ENCODE data around the gene SLK.

The SLK gene

GRCh38 chr10:103990531-103990930 lies 23.6 kb downstream of the SLK start:
- no peaks in the 10 kb centered on the region for H3K9me3 ChIP-seq (ENCODE audit: control insufficient read depth, insufficient read depth, low read length)
- H3K36me3 ChIP-seq (ENCODE audit: insufficient read depth, low read length) = no peaks in the 10 kb centered on the region
- H3K9ac ChIP-seq (ENCODE audit: low read depth, low read length) = no peak overlapping the region
- no peaks in the 10 kb centered on the region for H3K4me1 ChIP-seq (ENCODE audit: insufficient read depth, low read length)

- no peaks in the 10 kb centered on the region for H3K36me3 ChIP-seq (ENCODE audit: insufficient read depth, low read length)
- no peaks in the 10 kb centered on the region for H3K9me3 ChIP-seq (ENCODE audit: control insufficient read depth, insufficient read depth, low read length)
- H3K4me1 ChIP-seq (ENCODE audit: insufficient read depth, low read length) = no peaks in the 10 kb centered on the region
- no peak overlapping the region for H3K9ac ChIP-seq (ENCODE audit: low read depth, low read length)
Observed at GRCh38 chr10:103991393-103992128, 24.6 kb downstream of the SLK start.

DNA sequence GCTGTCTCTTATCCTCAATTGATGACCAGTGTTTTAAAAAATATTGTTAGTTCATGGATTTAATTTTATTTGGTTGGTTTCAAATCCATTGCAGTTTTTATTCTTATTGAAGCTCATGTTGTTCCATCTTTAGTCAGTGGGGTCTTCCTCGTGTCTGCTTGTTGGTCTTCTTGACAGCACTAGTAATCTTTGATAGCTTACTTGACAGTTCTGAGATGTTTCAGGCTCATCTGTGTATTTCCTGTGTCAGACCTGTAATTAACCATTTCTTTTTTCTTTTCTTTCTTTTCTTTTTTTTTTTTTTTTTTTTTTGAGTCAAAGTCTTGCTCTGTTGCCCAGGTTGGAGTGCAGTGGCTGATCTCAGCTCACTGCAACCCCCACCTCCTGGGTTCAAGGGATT lies 28.2 kb downstream of the SLK start:
- Histone ChIP-seq H3K9ac (ENCODE audit: low read depth, low read length) (no peak overlapping the region), H3K36me3 (ENCODE audit: insufficient read depth, low read length) (no peaks in the 10 kb centered on the region), H3K9me3 (ENCODE audit: control insufficient read depth, insufficient read depth, low read length) (no peaks in the 10 kb centered on the region), H3K4me1 (ENCODE audit: insufficient read depth, low read length) (no peaks in the 10 kb centered on the region)

- H3K9me3 ChIP-seq (ENCODE audit: control insufficient read depth, insufficient read depth, low read length) = no peaks in the 10 kb centered on the region
- no peaks in the 10 kb centered on the region for H3K4me1 ChIP-seq (ENCODE audit: insufficient read depth, low read length)
- H3K36me3 ChIP-seq (ENCODE audit: insufficient read depth, low read length) = peaks cover 9% of the 10 kb centered on the region; the same call in 1 of the 2 replicates
- no peak overlapping the region for H3K9ac ChIP-seq (ENCODE audit: low read depth, low read length)
Observed at GRCh38 chr10:103998805-103999204, 31.9 kb downstream of the SLK start.

GRCh38 chr10:104002911-104003310 lies 36.0 kb downstream of the SLK start:
- H3K4me1 ChIP-seq (ENCODE audit: insufficient read depth, low read length) = no peaks in the 10 kb centered on the region
- no peaks in the 10 kb centered on the region for H3K9me3 ChIP-seq (ENCODE audit: control insufficient read depth, insufficient read depth, low read length)
- H3K36me3 ChIP-seq (ENCODE audit: insufficient read depth, low read length) = peaks cover 9% of the 10 kb centered on the region; the same call in 1 of the 2 replicates
- H3K9ac ChIP-seq (ENCODE audit: low read depth, low read length) = no peak overlapping the region

- H3K9ac ChIP-seq (ENCODE audit: low read depth, low read length) = no peak overlapping the region
Observed at GRCh38 chr10:104005172-104005863, 38.4 kb downstream of the SLK start.

GRCh38 chr10:104011904-104012303 lies 45.0 kb downstream of the SLK start:
- no peaks in the 10 kb centered on the region for H3K4me1 ChIP-seq (ENCODE audit: insufficient read depth, low read length)
- no peaks in the 10 kb centered on the region for H3K36me3 ChIP-seq (ENCODE audit: insufficient read depth, low read length)
- H3K9me3 ChIP-seq (ENCODE audit: control insufficient read depth, insufficient read depth, low read length) = no peaks in the 10 kb centered on the region
- no peak overlapping the region for H3K9ac ChIP-seq (ENCODE audit: low read depth, low read length)

More at GRCh38 chr10:104005172-104005863, 38.4 kb downstream of the SLK start:
- no peaks in the 10 kb centered on the region for H3K4me1 ChIP-seq (ENCODE audit: insufficient read depth, low read length)
- H3K9me3 ChIP-seq (ENCODE audit: control insufficient read depth, insufficient read depth, low read length) = no peaks in the 10 kb centered on the region
- H3K36me3 ChIP-seq (ENCODE audit: insufficient read depth, low read length) = peaks cover 9% of the 10 kb centered on the region; the same call in 1 of the 2 replicates

GRCh38 chr10:104013489-104013888 lies 46.5 kb downstream of the SLK start:
- H3K9me3 ChIP-seq (ENCODE audit: control insufficient read depth, insufficient read depth, low read length) = no peaks in the 10 kb centered on the region
- H3K36me3 ChIP-seq (ENCODE audit: insufficient read depth, low read length) = no peaks in the 10 kb centered on the region
- no peak overlapping the region for H3K9ac ChIP-seq (ENCODE audit: low read depth, low read length)
- H3K4me1 ChIP-seq (ENCODE audit: insufficient read depth, low read length) = no peaks in the 10 kb centered on the region

DNA sequence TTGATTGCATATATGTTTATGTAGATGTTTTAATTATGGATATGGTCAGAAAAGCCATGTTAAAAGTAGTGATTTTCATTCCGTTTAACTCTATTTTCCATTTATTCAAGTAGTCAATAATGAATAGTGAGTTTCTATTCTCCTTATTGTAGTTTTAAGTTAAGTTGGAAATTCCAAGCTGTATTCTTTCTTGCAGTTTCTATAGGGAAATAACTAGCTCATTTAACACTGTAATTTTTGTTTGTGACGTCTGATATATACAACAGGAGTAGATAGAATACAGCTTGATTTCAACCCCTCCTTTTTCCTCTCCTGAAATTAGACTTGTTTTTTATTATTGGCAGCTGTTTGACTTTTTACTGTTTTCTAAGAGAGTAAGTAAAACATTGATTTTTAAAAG lies 47.2 kb downstream of the SLK start:
- Histone ChIP-seq H3K9ac (ENCODE audit: low read depth, low read length) (no peak overlapping the region), H3K4me1 (ENCODE audit: insufficient read depth, low read length) (no peaks in the 10 kb centered on the region), H3K36me3 (ENCODE audit: insufficient read depth, low read length) (no peaks in the 10 kb centered on the region), H3K9me3 (ENCODE audit: control insufficient read depth, insufficient read depth, low read length) (no peaks in the 10 kb centered on the region)

- Histone ChIP-seq H3K9me3 (ENCODE audit: control insufficient read depth, insufficient read depth, low read length) (no peaks in the 10 kb centered on the region), H3K9ac (ENCODE audit: low read depth, low read length) (no peak overlapping the region), H3K4me1 (ENCODE audit: insufficient read depth, low read length) (no peaks in the 10 kb centered on the region), H3K36me3 (ENCODE audit: insufficient read depth, low read length) (peaks cover 6% of the 10 kb centered on the region; the same call in 1 of the 2 replicates)
Observed at GRCh38 chr10:104016661-104017060, 49.7 kb downstream of the SLK start.

- H3K9ac ChIP-seq (ENCODE audit: low read depth, low read length) = no peak overlapping the region
- no peaks in the 10 kb centered on the region for H3K4me1 ChIP-seq (ENCODE audit: insufficient read depth, low read length)
- no peaks in the 10 kb centered on the region for H3K9me3 ChIP-seq (ENCODE audit: control insufficient read depth, insufficient read depth, low read length)
- H3K36me3 ChIP-seq (ENCODE audit: insufficient read depth, low read length) = peaks cover 6% of the 10 kb centered on the region; the same call in 1 of the 2 replicates
Observed at GRCh38 chr10:104018471-104018870, 51.5 kb downstream of the SLK start.

- no peaks in the 10 kb centered on the region for H3K4me1 ChIP-seq (ENCODE audit: insufficient read depth, low read length)
- no peak overlapping the region for H3K9ac ChIP-seq (ENCODE audit: low read depth, low read length)
- H3K9me3 ChIP-seq (ENCODE audit: control insufficient read depth, insufficient read depth, low read length) = no peaks in the 10 kb centered on the region
- peaks cover 6% of the 10 kb centered on the region for H3K36me3 ChIP-seq (ENCODE audit: insufficient read depth, low read length)
Observed at GRCh38 chr10:104020020-104020419, 53.1 kb downstream of the SLK start.

DNA sequence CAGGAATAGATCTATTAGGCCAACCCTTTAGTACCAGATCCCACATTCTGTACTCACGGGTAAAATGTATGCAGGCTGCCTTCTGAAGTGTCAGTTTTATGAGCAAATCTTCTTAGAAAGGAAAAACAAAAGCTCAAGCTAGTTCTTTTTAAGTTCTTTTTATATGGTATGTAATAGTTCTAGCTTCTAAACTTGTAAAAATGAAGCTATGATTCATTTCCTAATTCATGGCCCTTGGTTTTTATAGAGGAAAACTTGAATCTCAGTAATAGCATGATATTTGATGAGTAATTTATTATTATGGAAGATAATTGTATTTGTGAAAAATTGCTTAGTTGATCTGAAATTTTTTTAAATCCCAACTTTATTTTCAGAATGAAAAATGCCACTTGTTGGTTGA lies 54.3 kb downstream of the SLK start:
- Histone ChIP-seq H3K36me3 (ENCODE audit: insufficient read depth, low read length) (peaks cover 6% of the 10 kb centered on the region), H3K9me3 (ENCODE audit: control insufficient read depth, insufficient read depth, low read length) (no peaks in the 10 kb centered on the region), H3K4me1 (ENCODE audit: insufficient read depth, low read length) (no peaks in the 10 kb centered on the region), H3K9ac (ENCODE audit: low read depth, low read length) (no peak overlapping the region)

DNA sequence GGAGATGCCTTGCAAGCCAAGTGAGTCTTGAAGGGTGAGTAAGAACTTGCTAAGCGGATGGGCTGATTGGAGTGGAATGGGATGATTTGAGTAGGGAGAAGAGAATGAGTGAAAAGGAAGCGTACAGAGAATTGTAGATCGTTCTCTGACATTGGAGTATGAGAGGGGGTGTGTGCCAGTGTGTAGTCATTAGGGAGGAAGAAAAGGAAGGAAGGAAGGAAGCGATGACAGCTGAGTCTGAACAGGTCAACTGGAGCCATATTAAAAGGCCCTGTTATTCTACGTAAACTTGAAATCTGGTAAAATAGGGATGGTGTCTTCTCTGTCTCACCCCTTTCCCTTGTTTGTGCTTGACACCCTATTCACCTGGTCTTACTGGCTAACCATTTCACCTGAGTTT lies 55.1 kb downstream of the SLK start:
- H3K9me3 ChIP-seq (ENCODE audit: control insufficient read depth, insufficient read depth, low read length) = no peaks in the 10 kb centered on the region
- no peak overlapping the region for H3K9ac ChIP-seq (ENCODE audit: low read depth, low read length)
- H3K36me3 ChIP-seq (ENCODE audit: insufficient read depth, low read length) = peaks cover 6% of the 10 kb centered on the region
- H3K4me1 ChIP-seq (ENCODE audit: insufficient read depth, low read length) = no peaks in the 10 kb centered on the region

GRCh38 chr10:104025524-104025923 lies 58.6 kb downstream of the SLK start:
- H3K9ac ChIP-seq (ENCODE audit: low read depth, low read length) = no peak overlapping the region
- H3K36me3 ChIP-seq (ENCODE audit: insufficient read depth, low read length) = no peaks in the 10 kb centered on the region; the same call in none of the 2 replicates
- H3K9me3 ChIP-seq (ENCODE audit: control insufficient read depth, insufficient read depth, low read length) = no peaks in the 10 kb centered on the region
- no peaks in the 10 kb centered on the region for H3K4me1 ChIP-seq (ENCODE audit: insufficient read depth, low read length)
